Activated CD8-positive, alpha-beta memory T cell treated with anti-CD3 and anti-CD28 coated beads, Interleukin-2, amount 50 U/mL, for 48 hours (primary cell): ENCODE measurements around the gene FSIP2.
A peak's percentile ranks its signal among the peaks of the same experiment; 100 is the strongest.

ENCODE experiments used
- DNase-seq: peaks from one replicate; pipeline ENCODE4 v3.0.0-alpha.2; 2020

The FSIP2 gene, protein sequence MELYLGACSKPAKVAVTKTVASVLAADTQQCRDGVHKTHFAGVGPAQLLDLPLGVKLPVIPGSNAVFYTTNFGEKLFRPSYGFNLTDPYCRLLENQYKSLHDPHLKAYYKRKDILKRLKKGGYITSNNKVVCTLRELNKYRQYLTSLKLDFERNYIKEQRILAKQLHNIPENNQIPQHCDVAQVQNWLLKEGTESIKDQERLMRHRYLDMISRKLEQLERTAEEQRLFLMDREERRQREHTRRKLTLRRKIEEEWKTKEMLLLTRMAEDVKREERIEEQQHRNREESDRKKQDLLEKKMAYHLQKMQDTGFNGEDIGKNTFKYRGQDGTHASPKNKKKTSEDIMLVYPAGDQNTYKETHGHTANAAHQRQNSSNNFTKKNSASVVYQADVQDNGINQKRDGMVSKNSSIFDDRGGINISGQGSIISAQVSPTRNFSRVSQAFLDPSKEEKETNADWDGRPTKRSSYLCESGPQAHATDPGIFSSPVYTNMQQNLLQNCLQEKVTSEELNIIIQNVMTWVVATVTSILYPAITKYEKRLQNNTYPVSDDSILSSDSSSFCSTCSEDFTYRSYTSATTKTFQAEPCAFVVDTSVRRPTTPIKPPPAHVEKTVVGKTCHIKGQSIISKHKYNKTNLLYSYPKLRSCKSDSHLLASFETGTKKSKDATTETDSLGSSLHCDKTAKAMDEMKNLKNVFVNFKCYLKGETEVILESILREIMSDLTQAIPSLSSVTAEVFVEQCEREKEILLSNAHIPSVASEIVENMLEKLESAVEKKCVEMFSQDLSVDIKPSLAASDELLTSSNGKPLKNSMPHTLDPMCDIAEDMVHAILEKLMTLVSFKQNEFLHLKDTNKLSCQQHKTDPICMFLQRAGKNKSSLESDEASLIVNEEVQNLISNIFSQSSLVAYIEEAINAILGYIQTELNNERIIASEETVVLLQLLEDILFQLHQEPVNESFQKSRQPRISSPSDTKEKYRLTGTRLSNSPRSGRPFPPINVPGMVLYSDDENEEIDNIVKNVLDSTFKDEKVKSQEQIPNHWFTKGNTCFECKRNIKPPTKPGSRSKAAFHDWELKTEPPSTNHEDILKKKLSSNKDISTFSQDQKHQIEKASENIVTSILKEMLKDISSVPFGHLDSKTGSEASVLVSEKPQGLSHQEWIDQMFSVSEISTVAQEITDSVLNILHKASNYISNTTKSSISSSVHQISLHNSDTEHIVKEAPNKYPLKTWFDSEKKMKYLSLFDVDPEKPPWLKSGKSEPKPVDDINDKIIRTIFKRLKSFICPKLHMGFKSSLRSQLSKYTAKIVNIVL (N-terminal part only)

DNA sequence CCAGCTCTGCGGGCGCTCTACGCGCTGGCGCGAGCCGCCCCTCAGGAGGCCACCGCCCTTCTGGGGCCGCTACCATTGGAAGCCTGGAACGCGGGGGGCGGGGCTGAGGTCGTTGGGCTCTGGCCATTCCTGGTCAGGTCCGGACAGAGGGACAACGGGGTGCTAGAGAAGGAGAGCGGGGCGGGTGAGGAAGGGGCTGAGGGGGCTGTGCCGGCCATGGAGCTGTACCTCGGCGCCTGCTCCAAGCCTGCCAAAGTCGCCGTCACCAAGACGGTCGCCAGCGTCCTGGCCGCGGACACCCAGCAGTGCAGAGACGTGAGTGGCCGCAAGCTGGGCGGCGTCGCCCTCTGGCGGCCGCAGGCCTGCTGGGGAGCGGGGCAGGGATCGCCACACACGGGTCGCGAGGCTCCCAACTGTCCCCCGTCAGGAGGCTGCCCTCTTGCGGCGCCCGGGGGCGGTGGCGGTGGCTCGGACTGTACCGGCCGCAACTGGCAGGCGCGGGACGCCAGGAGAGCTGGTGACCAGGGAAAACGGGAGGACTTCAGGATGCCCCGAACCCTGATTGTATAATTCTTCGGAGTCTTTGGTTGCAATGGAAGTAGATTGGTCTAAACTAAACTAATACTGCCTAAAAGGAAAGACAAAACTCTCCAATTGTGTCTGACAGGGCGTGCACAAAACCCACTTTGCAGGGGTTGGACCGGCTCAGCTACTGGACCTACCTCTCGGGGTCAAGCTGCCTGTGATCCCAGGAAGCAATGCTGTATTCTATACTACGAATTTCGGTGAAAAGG is at the start of gene FSIP2:
TSS of gene FSIP2 (plus strand) at position 126 of the 794 bp plus-strand sequence. CDS start at position 217, 91 bp downstream.
- peak; percentile 71 for DNase-seq

DNA sequence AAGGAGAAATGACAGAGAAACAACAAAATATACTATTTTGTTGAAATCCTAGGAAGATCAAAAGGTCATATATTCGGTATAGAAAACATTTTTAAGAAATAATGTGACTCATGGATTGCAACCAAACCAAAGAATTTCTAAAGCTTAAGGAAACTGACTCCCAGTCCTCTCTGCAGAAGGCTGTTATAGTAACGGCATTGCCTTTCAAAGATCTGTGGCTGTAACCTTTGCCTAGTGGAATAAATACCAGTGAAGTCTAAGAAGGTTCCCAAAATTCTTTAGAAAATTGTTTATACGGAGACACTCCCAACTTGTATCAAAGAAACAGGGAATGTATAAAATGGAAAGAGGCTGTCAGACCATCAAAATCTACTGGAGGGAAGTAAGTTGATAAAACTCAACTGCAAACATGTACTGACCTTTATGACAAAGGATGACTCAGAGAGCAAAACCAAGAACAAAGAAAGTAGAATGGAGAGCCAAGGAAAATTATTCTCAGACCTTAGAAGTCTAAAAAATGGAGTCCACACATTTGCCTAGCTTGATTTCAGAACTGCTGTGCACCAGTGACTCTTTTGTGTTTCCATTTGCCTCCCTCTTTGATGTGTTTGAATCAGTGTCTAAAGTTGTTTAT is 48.6 kb upstream of the FSIP2 start:
- no peak for DNase-seq

DNA sequence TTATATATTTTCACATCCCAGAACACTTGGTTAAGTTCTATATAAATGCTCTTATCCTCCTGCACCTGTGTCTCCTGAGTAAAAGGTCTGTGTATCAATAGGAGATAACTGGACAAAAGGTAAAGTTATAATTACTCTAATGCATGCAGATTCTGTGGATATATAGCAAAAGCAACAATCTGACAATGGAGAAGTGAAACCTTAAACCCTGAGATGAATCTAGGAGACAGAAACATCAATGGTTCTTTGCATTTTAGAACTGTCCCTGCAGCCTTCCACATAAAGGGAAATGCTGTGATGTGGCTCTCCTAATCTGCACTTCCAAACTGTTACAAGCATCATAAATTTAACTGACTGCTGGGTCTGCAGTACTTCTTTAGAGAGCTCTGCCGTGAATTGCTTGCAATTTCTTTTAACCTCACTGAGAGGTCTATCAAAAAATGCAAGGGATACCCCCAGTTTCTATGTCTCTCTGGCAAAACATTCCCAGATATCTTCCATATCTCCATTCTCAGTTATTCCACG is 42.8 kb upstream of the FSIP2 start:
- DNase-seq = no peak

DNA sequence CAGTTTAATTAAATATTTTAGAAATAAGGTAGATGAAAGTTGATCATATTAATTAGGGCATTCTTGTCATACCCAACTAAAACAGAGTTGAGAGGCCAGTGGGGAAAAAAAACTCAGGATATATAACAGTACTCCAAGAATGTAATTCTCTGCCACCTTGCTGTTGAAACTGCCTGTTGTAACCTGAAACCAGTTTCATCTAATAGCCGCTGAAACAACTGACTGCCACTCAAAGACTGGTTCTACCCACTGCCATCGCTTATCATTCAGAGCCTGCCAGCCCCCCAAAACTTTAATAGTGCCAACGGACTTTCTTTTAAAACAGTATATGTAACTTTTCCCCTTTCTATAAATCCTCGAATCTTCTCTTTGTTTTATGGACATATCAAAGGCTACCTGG is 37.7 kb upstream of the FSIP2 start:
- no peak for DNase-seq

DNA sequence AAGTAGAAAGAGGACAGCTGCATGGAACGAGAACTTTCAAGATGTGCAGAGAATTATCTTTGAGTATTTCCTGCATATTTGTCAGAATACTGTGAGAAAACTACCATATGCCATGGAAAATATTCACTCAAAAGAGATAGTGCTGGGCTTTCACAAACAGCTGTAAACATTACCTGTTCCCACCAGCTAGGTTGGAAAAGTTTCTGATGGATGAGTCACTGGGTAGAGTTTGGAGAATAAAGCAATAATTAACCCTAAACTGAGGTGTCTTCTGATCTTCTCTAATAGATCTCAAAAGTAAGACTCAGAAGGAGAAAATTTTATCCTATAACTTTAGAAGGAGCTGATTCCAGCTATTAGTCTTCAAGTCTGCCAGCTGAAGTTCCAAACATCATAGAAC is 3.9 kb upstream of the FSIP2 start:
- no peak for DNase-seq

DNA sequence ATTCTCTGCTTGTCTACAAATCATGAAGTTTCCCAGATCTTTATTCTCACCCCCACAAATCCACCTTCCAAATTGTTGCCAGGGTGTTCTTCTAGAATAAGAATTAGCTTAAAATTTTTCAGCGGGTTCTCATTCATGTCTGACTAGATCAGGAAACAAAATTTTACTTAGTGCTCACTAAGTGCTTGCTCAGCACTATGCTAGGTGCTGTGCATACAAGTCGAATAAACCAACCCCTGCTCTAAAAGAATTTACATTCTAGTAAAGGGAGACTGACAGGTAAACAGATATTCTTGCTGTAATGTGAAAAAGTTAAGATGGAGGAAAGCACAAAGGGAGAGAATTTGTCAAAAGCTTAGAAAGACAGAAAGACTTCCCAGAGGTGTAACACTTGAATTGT is 2.4 kb upstream of the FSIP2 start:
- no peak for DNase-seq

DNA sequence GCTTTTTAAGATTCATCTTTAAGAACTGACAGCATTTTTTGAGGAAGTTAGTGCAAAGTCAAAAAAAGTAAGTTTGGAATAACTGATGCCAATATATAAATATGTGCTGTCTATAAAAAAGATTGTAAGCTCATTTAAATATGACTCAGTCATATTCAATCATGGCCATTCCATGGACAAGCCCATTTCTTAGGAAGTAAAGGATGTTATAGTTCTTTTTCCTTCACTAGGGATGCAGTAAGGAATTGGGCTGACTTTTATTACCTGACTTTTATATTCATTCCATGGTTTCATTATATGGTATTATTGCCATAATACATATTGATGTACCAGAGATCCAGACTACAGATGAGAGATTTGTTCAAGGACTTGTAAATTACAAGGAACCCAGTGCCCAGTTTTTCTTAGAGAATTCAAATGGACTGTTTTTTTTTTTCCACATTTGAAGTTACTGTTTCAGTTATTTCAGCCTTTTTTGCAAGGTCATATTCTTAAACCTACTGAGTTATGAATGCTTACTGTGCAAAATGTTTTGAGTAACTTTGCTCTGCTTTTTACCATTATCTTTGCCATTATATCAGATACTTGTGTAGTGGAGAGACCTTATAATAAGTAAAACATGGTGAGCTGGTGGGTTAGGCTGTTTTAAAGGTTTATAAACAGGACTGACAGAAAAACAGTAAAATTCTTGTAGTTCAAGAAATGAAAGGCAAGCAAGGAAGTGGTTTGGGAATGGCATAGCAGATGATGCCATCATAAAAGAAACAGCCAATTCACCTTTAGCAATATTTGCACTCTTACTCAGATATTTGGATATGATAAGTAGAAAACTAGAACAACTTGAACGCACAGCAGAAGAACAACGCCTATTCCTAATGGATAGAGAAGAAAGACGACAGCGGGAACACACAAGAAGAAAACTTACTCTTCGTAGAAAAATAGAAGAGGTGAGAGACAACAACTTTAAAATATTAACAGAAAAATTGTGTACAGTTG is 7.6 kb downstream of the FSIP2 start:
- no peak for DNase-seq

DNA sequence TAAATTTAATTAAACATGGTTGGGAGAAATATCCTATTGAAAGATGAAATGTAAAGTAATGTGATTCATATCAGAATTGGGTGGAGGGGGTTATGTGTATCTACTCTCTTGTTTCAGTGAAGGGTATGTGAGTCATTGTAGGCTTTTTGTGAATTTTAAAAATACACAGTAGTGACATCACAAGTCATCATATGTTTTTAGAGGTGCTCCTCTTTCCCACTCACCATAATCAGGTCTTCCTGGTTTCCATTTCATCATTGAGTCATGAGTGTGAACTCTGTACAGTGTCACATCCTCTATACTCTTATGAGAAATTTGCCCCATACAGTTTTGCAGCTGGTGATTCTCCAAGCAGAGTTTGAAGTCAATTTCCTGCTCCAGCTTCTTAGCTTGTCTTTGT is 18.8 kb downstream of the FSIP2 start:
- no peak for DNase-seq

DNA sequence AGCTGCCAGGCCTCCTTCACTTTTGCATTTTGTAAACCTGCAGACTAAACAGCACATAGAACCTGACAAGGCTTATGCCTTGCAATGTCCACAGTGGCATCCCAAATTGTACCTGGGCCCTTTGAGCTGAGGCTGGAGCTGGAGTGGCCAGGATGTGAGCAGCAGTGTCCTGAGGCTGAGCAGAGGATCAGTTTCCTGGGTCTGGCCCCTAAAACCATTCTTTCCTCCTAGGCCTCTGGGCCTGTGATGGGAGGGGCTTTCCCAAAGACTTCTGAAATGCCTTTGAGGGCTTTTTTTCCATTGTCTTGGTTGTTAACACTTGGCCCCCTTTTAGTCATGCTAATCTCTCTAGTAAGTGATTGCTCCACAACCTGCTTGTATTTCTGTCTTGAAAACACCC is 32.8 kb downstream of the FSIP2 start:
- no peak for DNase-seq

DNA sequence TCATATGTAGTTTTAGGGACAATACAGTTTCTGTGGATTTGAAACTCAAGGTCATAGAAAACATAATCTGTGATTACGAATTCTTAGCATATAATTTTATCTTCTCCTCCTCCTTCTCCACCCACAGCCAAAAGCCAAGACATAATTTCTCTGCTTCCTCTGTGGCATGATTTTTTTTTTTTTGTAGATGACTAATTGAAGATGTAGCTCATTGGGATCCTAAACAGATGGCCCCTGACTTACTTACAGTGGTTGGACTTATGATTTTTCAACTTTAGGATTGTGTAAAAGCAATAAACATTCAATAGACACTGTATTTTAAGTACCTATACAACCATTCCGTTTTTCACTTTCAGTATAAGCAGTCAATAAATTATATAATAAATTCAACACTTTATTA is 42.3 kb downstream of the FSIP2 start:
- no peak for DNase-seq

DNA sequence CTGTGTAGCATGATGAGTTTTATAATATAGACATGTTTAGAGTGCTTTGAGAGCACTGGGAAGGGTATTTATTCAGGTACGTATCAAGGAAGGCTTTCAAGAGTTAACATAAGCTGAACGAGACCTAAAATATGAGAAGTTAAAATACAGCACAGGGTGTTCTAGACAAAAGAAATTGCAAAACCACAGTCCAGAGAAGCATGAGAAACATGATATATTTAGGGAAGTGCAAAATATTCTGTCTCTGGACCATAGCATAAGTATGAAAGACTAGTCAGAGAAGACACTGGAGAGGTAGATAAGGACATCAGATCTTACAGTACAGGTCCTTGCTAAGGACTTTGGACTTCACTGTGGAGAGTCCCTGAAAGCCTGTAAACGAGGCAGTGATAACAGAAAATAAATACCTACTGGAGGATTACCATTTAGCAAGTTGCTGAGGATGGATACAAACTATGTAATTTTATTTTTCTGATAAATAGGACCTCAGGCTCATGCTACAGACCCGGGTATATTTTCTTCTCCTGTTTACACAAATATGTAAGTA is 43.7 kb downstream of the FSIP2 start:
- DNase-seq = no peak

DNA sequence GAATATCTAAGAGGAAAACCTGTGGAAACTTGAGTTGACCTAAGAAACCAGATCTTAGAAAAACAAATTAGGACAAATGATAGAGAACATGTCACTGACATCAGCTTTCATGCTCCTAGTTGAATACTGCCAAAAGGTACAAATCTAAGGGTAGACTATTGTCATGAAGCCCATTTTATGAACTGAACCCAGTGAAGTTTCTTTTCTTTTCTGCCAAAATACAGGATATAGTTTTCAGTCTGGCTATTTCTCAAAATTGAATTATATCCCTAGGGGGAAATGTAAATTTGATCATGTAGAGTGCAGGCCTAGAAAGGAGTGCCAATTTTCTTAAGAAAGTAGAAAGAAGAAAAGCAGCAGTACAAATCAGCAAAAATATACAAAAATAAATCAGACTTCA is 46.6 kb downstream of the FSIP2 start:
- no peak for DNase-seq

DNA sequence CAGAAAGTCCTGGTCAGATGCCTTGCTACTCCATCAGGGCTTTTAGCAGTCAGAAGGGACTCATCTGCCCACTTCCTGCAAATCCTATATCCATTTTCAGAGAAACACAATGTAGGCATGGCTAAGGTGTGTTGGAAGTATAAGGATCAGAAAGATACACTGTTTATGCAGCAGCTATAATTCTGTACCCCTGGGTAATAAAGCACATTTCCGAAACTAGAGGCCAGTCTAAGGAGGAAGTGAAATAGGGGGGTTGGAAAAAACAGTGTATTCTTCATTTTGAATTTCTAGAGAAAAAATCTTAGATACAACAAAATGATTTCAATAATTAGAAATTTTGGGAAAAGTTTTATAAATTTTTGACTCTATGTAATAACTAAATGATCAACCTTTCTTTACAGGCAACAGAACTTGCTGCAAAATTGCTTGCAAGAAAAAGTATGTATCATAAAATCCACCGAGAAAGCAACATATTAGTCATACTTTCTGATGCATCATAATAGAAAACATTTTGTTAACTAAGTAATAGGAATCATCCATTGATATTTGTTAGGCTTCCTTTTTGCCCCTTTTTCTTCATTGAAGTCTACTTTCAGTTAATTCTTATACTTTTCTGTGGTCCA is 47.4 kb downstream of the FSIP2 start:
- DNase-seq = no peak

DNA sequence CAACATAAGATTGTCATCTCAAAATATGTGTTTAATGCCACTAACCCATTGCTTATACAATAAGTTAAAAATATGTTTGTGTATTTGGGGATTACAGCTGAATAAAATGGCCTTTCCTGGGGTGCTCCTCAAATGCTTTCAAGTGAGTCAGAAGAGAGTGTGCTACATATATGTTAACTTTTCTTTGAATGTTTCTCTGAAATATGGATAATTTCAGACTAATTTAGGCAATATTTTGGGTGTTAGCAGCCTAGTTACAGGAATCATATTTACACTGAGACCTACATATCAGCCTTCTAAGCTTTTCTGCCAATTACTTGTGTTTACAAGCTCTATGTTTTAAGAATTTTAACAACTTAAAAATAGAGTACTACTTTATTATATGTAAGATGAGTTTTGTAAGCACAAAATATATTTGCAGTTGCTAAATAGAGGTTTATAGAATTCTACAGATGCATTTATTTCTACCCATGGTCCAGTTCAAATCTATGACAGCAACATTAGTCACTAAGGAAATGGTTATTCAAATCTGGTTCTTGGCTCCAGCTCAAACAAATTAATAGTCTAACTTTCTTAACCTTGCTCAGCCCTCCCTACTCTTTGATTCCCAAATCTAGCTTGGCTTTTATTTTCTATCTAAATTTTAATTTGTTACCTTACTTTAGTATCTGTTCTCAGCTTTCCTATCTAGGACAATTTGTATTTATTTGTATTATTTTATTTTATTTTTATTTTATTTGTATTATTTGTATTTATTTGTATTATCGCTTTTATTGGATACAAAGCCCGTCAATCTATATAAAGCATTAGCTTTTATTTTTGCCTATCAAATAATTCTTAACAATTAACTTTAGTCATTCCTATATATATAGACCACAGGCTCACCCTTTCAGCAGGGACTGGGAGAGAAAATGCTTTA is 48.9 kb downstream of the FSIP2 start:
- no peak for DNase-seq

DNA sequence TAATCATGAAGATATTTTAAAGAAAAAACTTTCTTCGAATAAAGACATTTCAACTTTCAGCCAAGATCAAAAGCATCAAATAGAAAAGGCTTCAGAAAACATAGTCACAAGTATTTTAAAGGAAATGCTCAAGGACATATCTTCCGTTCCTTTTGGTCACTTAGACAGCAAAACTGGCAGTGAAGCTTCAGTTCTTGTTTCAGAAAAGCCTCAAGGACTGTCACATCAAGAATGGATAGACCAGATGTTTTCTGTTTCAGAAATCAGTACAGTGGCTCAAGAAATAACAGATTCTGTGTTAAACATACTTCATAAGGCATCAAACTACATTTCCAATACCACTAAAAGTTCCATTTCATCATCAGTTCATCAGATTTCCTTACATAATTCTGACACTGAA is 51.8 kb downstream of the FSIP2 start:
- DNase-seq = no peak

DNA sequence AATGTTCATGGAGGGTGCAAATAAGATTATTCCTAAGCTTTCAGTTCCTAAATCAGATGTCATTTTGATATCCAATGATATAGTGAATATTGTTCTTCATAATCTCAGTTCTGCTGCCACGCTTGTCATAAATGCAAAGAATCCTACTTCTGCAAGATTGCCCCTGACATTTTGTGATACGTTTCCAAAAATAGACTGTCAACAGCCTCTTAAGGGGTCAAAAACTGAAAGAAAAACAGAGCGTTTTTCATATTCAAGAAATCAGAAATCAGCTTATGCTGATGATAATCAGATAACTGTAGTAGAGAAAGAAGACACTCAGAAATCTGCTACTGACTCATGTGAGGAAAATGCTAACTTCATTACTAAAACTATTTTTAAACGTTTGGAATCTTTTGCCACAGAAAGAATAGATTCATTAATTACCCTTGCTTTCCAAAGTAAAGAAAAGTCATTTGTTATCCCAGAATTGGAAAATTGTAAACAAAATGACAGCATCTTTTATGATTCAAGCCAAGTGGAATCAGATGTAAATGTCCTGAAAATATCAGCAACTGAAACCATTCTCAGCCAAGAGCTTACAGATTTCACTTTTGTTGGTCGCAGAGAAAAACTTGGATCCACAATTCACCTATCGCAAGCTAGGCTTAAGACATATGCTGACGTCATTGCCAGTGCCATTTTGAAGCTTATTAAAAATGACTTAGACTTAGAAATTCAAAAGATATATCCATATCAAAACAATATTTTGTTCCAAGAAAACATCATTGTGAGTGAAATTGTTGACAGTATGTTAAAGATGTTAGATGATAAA is 55.1 kb downstream of the FSIP2 start:
- DNase-seq = no peak

DNA sequence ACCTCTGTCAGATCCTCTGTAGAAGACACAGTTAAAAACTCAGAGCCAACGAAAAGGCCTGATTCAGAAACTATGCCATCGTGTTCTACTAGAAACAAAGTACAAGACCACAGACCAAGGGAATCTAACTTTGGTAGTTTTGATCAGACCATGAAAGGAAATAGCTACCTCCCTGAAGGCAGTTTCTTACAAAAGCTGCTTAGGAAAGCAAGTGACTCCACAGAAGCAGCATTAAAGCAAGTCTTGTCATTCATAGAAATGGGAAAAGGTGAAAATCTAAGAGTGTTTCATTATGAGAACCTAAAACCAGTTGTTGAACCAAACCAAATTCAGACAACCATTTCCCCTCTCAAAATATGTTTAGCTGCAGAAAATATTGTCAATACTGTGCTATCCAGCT is 58.2 kb downstream of the FSIP2 start:
- no peak for DNase-seq
